GM12872 (cell line): ENCODE measurements around the gene KLK12.

ENCODE experiments used
- TF ChIP-seq, protein P1 (sequence below): IDR thresholded peaks from 3 replicates; pipeline ENCODE4 v1.5.1; 2011; ENCODE audit warnings: low read depth, mild to moderate bottlenecking, low read length, moderate library complexity; ENCODE audit not compliant: insufficient read depth

The KLK12 gene

DNA sequence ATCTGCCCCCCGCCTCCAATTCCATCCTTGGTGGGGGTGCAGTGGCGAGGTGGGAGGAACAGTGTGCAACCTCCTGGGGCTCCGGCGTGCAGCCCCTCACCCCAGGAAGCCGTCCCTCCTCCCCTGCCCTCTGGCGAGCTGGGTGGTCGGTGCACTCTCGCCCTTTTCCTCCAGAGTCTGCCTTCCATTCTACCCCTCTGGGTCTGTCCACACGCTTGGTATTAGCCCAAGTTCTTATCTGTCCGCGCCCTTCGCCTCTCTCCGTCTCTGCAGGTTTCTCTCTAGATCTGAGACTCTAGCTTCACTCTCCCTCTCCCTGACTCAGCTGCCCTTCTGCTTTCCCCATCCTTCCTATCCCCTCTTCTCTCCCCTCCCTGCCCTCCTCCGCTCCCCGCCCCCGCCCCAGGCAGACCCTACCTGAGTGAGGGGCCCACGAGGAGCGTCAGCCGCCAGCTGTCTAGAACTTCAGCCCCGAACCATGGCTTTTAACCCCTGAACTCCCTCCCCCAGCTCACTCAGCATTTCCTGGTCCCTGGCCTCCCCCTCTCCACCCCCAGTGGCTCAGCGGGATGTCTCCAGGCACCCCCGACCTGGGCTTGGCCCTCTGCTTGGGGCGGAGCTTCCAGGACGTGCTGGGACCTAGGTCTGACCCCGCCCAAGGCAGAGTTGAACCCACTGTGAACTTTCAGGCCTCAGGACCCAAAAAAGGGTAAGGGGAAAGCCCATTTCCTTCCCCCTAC, 30.6 kb upstream of the KLK12 start:
- TF ChIP-seq, protein P1, sequence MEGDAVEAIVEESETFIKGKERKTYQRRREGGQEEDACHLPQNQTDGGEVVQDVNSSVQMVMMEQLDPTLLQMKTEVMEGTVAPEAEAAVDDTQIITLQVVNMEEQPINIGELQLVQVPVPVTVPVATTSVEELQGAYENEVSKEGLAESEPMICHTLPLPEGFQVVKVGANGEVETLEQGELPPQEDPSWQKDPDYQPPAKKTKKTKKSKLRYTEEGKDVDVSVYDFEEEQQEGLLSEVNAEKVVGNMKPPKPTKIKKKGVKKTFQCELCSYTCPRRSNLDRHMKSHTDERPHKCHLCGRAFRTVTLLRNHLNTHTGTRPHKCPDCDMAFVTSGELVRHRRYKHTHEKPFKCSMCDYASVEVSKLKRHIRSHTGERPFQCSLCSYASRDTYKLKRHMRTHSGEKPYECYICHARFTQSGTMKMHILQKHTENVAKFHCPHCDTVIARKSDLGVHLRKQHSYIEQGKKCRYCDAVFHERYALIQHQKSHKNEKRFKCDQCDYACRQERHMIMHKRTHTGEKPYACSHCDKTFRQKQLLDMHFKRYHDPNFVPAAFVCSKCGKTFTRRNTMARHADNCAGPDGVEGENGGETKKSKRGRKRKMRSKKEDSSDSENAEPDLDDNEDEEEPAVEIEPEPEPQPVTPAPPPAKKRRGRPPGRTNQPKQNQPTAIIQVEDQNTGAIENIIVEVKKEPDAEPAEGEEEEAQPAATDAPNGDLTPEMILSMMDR, result no peak

DNA sequence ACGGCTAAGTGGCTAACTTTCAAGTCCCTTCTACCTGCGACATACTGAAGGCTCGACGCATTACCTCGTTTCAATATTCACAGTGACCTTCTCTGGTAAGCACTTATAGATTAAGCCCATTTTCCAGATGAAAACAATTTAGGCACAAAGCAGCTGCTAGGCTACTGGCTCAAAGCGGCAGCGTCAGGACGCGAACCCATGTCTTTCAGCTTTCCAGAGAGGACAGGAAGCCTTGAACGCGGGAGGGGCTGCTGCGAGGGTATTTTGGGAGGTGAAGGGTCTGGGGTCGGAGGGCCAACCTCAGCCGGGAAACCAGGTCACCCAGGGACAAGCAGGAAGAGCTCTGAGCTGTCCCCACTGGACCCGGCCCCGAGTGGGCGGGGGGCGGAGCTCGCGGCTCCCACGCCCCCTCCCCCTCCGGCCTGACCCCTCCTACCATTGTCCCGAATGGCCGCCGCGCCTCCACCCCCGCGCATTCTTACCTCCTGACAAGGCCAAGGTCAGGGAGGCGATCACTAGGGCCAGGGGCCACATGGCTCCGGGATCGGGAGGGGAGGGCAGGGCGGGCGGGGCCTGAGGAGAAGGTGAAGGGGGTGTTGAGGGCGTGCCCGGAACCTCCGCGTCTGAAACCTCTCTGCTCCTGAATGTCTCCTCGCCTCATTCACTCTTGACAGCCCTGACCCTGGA, 29.9 kb upstream of the KLK12 start, which contains the start of gene KLK13:
Gene KLK13 (minus strand): TSS at position 559 of the 687 bp plus-strand sequence. CDS start 25 bp downstream, at position 534.
- TF ChIP-seq, protein P1, result no peak

DNA sequence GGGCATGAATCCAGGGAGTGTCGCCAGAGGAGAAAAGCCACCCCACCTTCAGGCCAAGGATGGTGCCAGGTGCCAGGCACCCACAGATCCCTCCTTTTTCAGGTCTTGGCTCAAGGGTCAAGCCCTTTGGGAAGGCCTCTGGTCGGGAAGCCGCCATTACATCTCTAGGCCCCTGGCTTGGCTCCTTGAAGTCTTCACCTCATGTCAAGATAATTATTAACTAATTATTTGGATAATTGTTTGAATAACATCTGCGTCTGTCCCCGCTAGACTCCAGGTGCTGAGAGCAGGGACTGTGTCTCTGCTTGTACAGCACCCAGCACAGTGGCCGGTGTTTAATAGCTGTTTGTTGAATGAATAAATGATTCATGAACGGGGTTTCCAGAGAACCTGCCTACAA, 28.9 kb upstream of the KLK12 start:
- TF ChIP-seq, protein P1, result no peak

DNA sequence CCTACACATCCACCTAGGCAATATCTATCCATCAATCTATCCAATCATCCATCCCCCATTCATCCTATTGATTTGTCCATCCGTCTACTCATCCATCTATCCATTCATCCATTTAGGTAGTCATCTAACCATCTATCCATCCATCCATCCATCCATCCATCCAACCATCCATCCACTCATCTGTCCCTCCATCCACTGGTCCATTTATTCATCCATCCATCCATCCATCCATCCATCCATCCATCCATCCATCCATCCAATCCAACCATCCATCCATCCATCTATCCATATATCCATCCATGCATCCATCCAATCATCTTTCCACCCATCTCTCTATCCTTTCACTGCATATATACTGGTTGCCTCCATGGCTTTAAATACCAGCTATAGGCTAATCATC, 26.2 kb upstream of the KLK12 start:
- TF ChIP-seq, protein P1, result no peak

DNA sequence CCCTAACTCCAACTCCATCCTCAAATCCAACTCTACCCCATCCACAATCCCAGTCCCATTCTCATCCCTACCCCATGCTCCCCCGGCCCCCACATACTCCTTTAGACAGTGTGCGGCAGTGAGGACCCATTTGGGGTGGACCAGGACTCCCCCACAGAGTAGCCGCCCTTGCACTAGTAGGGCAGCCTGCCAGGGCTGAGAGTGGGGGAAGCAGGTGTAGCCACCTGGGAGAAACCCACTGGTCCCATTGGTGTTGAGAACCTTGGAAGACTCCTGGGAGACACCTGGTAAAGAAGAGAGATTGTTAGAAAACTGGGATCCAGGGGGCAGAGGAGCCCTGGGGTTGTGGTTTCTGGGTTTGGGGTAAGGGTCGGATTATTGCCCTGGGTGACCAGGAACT, 25.5 kb upstream of the KLK12 start:
- TF ChIP-seq, protein P1, result no peak

DNA sequence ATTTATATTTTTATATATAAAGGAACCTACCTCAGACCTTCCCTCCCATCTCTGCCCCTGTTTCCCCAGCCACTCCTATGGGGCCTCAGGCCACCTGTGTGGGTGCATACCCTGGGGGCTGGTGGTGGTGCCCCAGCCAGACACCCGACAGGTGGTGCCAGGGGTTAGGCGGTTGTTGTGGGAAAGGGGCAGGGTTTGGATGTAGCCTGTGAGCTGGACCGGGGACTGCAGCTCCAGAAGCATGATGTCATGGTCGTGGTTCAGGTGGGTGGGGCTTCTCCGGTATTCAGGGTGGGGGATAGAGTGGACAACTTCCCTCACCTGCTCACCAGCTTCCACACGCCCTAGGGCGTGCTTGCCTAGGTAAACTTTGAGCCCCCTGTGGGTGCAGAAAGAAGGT, 24.9 kb upstream of the KLK12 start:
- TF ChIP-seq, protein P1, result no peak

DNA sequence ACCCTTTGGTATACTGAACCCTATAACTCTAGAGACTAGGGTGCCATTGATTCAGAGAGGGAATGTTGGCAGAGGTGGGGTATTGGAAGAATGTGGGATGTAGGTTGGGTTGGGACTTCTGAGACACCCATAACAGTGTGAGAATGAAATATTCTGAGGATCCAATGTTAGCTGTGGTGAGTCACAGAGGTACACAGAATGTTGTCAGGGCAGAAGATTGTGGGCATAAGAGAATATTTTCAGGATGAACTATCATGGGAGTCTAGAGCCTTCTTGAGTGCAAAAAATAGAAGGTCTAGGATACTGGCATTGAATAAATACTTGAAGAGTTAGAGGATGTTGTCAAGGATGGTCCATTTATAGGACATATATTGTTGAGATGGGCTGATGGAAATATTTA, 21.1 kb upstream of the KLK12 start:
- TF ChIP-seq, protein P1, result no peak
